Islet of Langerhans (tissue), 1 donor: ENCODE results near the gene TTYH1.

Experiments used
- FAIRE-seq: peaks from one replicate; lab custom pipeline; 2011; peaks lifted over from hg19 to GRCh38; lab: Jason Lieb, UNC

Gene TTYH1

GRCh38 chr19:54393381-54393780, 21.9 kb upstream of the TTYH1 start:
- FAIRE-seq, result no peak

- FAIRE-seq, result no peak
These were observed 19.6 kb upstream of the TTYH1 start for GRCh38 chr19:54395685-54396084.

GRCh38 chr19:54399189-54399588, 16.1 kb upstream of the TTYH1 start:
- no peak for FAIRE-seq

DNA sequence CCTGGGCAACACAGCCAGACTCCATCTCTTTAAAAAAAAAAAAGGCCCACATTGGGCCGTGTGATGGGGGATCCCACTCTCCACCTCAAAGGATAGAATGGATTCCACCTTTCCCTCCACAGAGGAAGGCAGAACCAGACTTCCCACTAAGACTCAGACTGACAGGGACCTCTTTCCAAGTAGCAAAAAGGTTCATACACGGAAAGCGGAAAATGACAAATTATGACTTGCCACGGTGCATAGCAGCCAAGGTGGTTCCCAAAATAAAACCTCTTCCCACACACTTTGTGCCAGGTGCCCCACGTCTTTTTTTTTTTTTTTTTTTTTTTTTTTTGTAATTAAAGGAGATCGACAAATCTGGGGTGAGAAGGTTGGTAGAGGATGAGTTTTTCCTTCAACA, 14.4 kb upstream of the TTYH1 start:
- no peak for FAIRE-seq

GRCh38 chr19:54403054-54403453, 12.2 kb upstream of the TTYH1 start:
- FAIRE-seq, result no peak

DNA sequence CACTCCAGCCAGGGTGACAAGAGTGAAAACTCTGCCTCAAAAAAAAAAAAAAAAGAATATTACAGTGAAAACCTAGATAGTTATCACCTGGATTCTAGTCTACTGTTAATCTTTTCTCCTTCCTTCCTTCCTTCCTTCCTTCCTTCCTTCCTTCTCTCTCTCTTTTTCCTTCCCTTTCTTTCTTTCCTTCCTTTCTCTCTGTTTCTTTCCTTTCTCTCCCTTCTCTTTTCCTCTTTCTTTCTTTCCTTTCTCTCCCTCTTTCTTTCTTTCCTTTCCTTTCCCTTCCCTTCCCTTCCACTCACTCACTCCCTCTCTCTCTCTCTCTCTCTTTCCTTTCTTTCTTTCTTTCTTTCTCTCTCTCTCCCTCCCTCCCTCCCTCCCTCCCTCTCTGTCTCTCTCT, 9.6 kb upstream of the TTYH1 start:
- no peak for FAIRE-seq

DNA sequence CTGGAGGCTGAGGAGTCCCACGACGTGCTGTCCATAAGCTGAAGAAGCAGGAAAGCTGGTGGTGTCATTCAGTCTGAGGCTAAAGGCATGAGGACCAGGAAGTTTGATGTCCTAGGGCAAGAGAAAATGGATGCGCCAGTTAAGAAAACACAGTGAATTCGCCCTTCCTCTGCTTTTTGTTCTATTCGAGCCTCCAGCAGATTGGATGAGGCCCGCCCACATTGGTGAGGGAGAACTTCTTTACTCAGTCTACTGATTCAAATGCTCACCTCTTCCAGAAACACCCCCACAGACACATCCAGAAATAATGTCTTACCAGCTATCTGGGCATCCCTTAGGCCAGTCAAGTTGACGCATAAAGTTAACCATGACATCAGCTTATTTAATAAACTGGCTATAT, 7.5 kb upstream of the TTYH1 start:
- FAIRE-seq, result no peak

- no peak for FAIRE-seq
These were observed 6.7 kb upstream of the TTYH1 start for GRCh38 chr19:54408456-54409026.

- no peak for FAIRE-seq
These were observed 4.2 kb upstream of the TTYH1 start for GRCh38 chr19:54411033-54411432.

DNA sequence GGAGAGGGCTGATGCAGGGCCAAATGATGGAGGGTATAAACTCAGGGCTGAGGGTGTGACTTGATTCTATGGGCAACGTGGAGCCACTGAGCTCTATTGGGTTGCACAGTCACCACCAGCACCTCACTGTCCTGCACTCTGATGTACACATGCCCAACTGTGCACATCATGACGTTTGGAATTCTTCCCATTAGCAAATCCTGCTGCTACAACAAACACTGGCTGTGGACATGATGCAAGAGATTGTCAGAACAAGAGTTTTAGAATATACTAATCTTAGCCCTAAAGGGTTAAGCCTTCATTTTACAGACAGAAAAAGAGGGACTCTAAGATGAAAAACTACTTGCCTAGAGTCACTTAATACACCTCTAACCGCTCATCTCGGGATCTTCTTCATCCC, 2.4 kb upstream of the TTYH1 start:
- FAIRE-seq, result no peak

- no peak for FAIRE-seq
These were observed 1.1 kb upstream of the TTYH1 start for GRCh38 chr19:54414156-54414555.

DNA sequence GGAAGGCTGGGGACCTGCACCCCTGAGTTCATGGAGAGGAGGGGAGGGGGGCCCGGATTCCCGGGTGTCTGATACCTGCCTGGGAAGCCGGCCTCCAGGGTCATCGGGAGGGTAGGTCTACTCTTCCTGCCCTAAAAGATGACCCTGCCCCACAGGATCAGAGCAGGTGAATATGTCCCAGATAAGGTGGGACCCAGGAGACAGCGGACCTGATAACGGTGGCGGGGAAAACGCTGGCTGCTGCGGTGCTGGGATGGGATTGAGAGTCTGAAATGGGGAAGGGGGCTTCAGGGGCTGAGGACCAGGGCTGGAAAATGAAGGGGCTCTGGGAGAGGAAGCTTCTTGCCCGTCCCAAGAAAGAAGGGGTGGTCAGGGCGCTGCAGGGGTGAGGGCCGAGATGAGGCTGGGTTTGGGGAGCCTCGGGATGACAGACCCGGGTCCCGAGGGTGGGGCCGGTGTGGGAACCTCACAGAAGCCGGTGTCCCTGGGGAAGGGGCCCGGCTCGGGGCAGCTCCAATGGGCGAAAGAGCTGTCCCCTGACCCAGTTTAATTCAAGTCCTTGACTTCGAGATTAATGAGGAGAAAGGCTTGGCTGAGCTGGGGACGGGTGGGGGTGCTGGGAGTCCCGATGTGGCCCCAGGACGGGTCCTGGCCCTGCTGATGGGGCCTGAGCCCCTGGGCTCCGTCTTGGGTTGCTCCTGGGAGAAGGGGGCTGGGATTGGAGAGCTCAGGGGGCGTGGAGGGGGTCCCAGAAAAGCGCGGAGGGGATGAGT, 823 bp downstream of the TTYH1 start:
- no peak for FAIRE-seq

DNA sequence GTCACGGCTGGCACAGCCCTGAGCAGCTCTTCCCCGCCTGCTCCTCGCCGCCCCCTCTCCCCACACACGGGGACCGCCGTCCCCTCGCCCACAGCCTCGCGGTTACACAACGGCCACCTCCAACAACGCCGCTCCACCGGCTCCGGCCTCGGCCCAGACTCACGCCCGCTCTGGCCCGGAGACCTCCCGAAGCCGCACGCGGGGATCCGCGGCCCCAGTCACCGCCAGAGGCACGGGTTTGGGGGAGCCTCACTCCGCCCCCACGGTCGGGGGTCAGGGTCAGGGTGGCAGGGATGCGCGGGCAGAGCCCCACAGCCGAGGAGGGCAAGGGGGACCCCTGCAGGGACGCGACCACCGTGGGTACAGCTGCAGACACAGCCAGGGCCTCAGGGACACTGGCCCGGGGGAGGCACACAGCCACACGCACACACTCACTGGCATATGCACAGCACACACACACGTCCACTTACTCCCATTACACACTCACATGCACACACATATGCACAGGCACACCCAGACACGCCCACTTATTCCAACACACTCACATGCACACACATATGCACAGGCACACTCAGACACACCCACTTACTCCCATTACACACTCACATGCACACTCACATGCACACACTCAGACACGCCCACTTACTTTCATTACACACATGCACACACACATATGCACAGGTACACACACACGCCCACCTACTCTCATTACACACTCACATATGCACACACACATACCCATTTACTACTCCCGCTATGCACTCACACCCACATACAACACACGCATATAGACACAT, 1.6 kb downstream of the TTYH1 start:
- no peak for FAIRE-seq

- no peak for FAIRE-seq
These were observed 3.0 kb downstream of the TTYH1 start for GRCh38 chr19:54418030-54418929.

DNA sequence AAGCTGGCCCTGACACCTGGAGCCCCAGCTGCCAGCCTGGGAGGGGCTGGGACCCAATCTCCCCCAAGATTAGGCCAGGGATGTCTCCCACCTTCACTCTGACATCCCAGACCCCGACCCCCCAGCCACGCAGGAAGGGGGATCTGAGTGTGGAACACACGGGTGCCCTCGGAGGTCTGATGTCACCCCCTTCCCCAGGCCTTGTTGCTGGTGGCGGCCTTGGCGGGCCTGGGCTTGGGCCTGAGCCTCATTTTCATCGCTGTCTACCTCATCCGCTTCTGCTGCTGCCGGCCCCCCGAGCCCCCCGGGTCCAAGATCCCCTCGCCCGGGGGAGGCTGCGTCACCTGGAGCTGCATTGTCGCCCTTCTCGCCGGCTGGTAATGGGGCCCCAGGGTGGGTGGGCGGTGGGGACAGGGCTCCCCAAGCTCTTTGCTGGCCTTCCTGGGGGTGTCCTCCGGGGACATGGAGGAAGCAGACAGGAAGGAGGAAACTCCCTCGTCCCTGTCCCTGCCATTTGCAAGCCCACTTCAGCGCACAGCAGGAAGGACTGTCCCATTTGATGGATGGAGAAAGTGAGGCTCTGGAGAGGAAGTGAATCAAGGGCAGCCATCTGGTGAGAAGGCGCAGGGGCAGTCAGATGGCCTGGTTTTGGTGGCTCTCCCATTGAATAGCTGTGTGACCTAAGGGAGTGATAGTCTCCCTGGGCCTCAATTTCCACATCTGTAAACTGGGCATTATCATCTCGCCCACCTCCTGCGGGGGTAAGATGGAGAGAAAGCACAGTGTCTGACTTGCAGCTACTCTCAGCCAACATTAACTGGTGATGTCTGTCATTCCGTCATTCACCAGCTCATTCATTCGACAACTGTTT, 3.9 kb downstream of the TTYH1 start:
- no peak for FAIRE-seq

- no peak for FAIRE-seq
These were observed 4.8 kb downstream of the TTYH1 start for GRCh38 chr19:54420068-54420382.

GRCh38 chr19:54420383-54421168, 5.3 kb downstream of the TTYH1 start:
- no peak for FAIRE-seq

GRCh38 chr19:54421169-54421516, 5.9 kb downstream of the TTYH1 start:
- no peak for FAIRE-seq

DNA sequence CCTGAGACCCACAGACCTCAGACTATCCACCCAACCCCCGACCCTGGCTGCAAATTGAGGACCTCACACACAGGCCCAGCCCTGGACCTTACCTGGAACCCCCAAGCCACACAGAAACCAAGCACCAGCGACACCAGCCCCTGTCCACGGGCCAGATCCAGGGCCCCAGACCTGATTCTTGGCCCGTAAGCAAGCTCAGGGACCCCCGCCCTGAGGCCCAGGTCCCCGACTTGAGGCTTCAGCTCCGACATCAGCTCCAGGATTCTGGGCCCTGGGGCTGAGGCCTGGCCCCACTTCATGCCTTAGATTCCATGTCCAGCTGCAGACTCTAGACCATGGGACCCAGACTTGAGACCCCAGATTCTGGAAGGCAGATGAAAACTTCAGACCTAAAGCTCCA, 6.3 kb downstream of the TTYH1 start:
- FAIRE-seq, result no peak

DNA sequence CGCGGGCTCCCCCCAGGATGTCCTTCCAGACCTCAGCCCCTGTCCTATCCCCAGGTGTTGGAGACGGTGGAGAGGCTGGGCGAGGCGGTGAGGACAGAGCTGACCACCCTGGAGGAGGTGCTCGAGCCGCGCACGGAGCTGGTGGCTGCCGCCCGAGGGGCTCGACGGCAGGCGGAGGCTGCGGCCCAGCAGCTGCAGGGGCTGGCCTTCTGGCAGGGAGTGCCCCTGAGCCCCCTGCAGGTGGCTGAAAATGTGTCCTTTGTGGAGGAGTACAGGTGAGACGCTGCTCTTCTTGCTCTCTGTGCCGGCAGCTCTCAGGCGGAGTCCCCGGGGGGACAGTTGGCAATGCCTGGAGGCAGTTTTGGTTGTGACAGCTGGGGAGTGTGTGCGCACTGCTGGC, 6.9 kb downstream of the TTYH1 start:
- FAIRE-seq, result no peak

- FAIRE-seq, result no peak
These were observed 8.9 kb downstream of the TTYH1 start for GRCh38 chr19:54424201-54424600.
